Measurements from ENCODE around the gene AGRN.

DNA sequence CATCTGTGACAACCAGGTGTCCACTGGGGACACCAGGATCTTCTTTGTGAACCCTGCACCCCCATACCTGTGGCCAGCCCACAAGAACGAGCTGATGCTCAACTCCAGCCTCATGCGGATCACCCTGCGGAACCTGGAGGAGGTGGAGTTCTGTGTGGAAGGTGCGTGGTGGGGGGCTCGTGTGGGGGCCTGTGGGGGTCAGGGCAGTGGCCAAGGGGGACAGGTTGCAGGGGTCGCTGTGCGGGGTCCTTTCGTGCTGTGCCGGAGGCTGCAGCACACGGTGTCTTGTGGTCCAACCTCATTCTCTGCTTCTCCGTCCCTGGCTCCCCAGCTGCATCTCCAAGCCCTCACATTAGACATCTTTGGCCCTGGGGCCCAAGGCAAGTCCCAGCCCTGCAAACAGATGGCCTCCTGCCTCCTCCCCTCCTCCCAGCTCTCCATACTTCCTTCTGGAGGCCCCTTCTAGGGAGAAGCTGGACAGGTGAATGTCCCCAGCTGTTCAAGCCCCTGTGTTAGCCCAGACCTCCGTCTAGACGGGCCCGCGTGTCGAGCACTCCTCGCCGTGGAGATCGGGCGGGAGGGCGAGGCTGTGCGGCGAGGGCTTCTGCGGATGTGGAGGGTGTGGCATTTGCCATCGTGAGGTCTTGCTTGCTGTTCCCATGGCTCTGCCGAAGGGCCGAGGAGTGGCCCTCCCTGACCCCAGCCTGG, 2.5 kb downstream of the AGRN start:
- TF ChIP-seq, protein P1, sequence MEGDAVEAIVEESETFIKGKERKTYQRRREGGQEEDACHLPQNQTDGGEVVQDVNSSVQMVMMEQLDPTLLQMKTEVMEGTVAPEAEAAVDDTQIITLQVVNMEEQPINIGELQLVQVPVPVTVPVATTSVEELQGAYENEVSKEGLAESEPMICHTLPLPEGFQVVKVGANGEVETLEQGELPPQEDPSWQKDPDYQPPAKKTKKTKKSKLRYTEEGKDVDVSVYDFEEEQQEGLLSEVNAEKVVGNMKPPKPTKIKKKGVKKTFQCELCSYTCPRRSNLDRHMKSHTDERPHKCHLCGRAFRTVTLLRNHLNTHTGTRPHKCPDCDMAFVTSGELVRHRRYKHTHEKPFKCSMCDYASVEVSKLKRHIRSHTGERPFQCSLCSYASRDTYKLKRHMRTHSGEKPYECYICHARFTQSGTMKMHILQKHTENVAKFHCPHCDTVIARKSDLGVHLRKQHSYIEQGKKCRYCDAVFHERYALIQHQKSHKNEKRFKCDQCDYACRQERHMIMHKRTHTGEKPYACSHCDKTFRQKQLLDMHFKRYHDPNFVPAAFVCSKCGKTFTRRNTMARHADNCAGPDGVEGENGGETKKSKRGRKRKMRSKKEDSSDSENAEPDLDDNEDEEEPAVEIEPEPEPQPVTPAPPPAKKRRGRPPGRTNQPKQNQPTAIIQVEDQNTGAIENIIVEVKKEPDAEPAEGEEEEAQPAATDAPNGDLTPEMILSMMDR (conservative IDR thresholded peaks at IDR 0.05; ENCODE audit: low read depth, low read length), result no peak
- TF ChIP-seq RFX5 (IDR thresholded peaks at IDR 0.05; ENCODE audit: low read depth, low read length), result no peak
- no peak for TF ChIP-seq CHD1 (IDR thresholded peaks at IDR 0.05; ENCODE audit: low read depth, low read length)
- TF ChIP-seq POLR2A (IDR thresholded peaks at IDR 0.05; ENCODE audit: low read depth, low read length), result no peak
- TF ChIP-seq SMC3 (IDR thresholded peaks at IDR 0.05; ENCODE audit: low read depth, low read length), result no peak
- TF ChIP-seq MAFK (IDR thresholded peaks at IDR 0.05; ENCODE audit: low read depth, low read length), result no peak
- no peak for TF ChIP-seq BHLHE40 (IDR thresholded peaks at IDR 0.05; ENCODE audit: low read depth, low read length)
- no peak for TF ChIP-seq RCOR1 (IDR thresholded peaks at IDR 0.05; ENCODE audit: insufficient replicate concordance, low read length)
- TF ChIP-seq MAZ (IDR thresholded peaks at IDR 0.05; ENCODE audit: borderline replicate concordance, low read depth, low read length), result no peak

Measured in IMR-90 (cell line).